Naive B cell (primary cell): ENCODE measurements around the gene ERLIN1. TPM values are rescaled to one million over a fixed set of nuclear protein-coding genes. Genes with fewer than 3 reads are reported as not detected.

ENCODE experiments used
- ATAC-seq, 2 donors: fragments of 150-1000 bp; cut with Tn5 transposase; 2 replicates each; pipeline ENCODE4 v1.10.0; 2021; ENCODE audit warnings: low read depth in 2 of 2, mild to moderate bottlenecking in 2 of 2, moderate library complexity in 2 of 2
- DNase-seq: peaks from one replicate; pipeline ENCODE4 v3.0.0; 2022
- H3K27ac Mint-ChIP-seq, 6 donors: one replicate each; pipeline ENCODE4 v1.8.0; 2020 to 2022; ENCODE audit warnings: mild to moderate bottlenecking in 6 of 6, mixed read lengths in 6 of 6, moderate library complexity in 5 of 6, inconsistent platforms in 2 of 6
- H3K27me3 Mint-ChIP-seq, 3 donors: one replicate each; pipeline ENCODE4 v1.8.0; 2021 to 2022; ENCODE audit warnings: mixed read lengths in 3 of 3, mild to moderate bottlenecking in 1 of 3
- H3K36me3 Mint-ChIP-seq, 2 donors: one replicate each; pipeline ENCODE4 v1.8.0; 2020 to 2022; ENCODE audit warnings: mixed read lengths in 2 of 2, inconsistent platforms in 1 of 2, mild to moderate bottlenecking in 1 of 2
- H3K4me1 Mint-ChIP-seq, 3 donors: one replicate each; pipeline ENCODE4 v1.8.0; 2020 to 2022; ENCODE audit warnings: mixed read lengths in 3 of 3, inconsistent platforms in 1 of 3, mild to moderate bottlenecking in 1 of 3, moderate library complexity in 1 of 3
- H3K4me3 Mint-ChIP-seq, 8 donors: one replicate each; pipeline ENCODE4 v1.8.0; 2020 to 2022; ENCODE audit warnings: mild to moderate bottlenecking in 8 of 8, mixed read lengths in 8 of 8, moderate library complexity in 8 of 8, inconsistent platforms in 2 of 8
- H3K9me3 Mint-ChIP-seq, 7 donors: one replicate each; pipeline ENCODE4 v1.8.0; 2020 to 2022; ENCODE audit warnings: mixed read lengths in 7 of 7, mild to moderate bottlenecking in 5 of 7, inconsistent platforms in 2 of 7, moderate library complexity in 1 of 7
- polyA plus RNA-seq, 6 donors: library from polyadenylated mRNA; unstranded; fragments of 300-500 nt; fragmentation: Illumina TruSeq; gene quantifications; one replicate each; pipeline ENCODE4 v1.2.3, GENCODE V29; 2021; ENCODE audit warnings: low read depth in 6 of 6

ERLIN1 gene
- polyA plus RNA-seq, 6 donors from 2014 or later, result 3.4 to 14.6 (median 9.8) TPM

DNA sequence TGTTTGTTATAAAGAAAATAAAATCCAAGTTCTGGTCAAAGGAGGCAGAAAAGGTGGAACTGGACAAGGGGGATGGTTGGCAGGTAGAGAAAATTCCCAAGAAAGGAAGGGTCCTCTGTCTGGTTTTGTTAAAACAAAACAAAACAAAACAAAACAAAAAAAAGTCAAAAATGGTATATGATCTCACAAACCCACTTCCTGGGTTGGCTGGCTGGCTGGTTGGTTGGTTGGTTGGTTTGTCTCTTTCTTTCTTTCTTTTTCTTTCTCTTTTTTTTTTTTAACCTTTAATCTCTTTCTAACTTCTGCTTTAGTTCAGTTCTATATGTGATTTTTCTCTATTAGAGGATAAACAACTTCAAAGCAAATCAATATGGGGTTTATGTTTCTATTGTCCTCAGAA is 63.0 kb downstream of the ERLIN1 start:
- no peak overlapping the region for H3K27ac Mint-ChIP-seq
- peaks cover 0 to 6% (median 0%) of the 10 kb centered on the region in 7 donors for H3K9me3 Mint-ChIP-seq
- ATAC-seq, result no peak
- peaks cover 0 to 4% of the 10 kb centered on the region in 2 donors for H3K36me3 Mint-ChIP-seq
- DNase-seq, result no peak
- peaks cover 0 to 2% (median 0%) of the 10 kb centered on the region in 3 donors for H3K4me1 Mint-ChIP-seq
- H3K27me3 Mint-ChIP-seq, result peaks cover 11 to 33% (median 17%) of the 10 kb centered on the region in 3 donors
- H3K4me3 Mint-ChIP-seq, result no peak overlapping the region

DNA sequence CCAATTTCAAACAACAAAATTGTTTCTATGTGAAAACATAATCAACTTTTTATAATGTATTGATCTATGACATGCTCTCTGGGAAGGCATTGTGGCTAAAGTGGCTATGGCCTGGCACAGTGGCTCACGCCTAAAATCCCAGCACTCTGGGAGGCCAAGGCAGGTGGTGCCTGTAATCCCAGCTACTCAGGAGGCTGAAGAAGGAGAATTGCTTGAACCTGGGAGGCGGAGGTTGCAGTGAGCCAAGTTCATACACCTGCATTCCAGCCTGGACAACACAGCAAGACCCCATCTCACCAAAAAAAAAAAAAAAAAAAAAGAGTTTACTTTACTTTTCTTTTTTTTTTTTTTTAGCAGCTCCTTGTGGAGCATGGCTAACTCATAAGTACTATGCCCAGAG is 65.3 kb downstream of the ERLIN1 start:
- H3K27me3 Mint-ChIP-seq, result peaks cover 20 to 44% (median 28%) of the 10 kb centered on the region in 3 donors
- H3K36me3 Mint-ChIP-seq, result peaks cover 0 to 4% of the 10 kb centered on the region in 2 donors
- no peak for DNase-seq
- no peak for ATAC-seq
- H3K4me1 Mint-ChIP-seq, result peaks cover 0 to 2% (median 0%) of the 10 kb centered on the region in 3 donors
- H3K4me3 Mint-ChIP-seq, result no peak overlapping the region
- peaks cover 0 to 6% (median 0%) of the 10 kb centered on the region in 7 donors for H3K9me3 Mint-ChIP-seq
- no peak overlapping the region for H3K27ac Mint-ChIP-seq

DNA sequence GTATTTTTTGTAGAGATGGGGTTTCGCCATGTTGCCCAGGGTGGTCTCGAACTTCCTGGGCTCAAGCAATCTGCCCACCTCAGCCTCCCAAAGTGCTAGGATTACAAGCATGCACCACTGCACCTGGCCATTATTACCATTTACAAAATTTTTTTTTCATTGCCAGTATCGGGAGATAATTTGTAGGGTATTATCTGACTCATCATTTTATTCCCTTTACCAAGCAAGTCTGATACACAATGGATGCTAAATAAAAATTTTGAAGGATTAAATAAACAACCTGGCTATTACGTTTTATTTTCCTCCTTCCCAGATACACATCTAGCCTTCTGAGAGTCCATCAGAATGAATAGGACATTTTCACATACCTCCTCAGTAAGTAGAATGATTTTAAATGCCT is 66.1 kb downstream of the ERLIN1 start:
- Mint-ChIP-seq H3K27me3 (peaks cover 23 to 50% (median 31%) of the 10 kb centered on the region in 3 donors), H3K36me3 (peaks cover 0 to 4% of the 10 kb centered on the region in 2 donors), H3K27ac (no peak overlapping the region), H3K4me1 (peaks cover 0 to 2% (median 0%) of the 10 kb centered on the region in 3 donors), H3K4me3 (no peak overlapping the region), H3K9me3 (peaks cover 0 to 6% (median 0%) of the 10 kb centered on the region in 7 donors)
- ATAC-seq, result no peak
- no peak for DNase-seq

DNA sequence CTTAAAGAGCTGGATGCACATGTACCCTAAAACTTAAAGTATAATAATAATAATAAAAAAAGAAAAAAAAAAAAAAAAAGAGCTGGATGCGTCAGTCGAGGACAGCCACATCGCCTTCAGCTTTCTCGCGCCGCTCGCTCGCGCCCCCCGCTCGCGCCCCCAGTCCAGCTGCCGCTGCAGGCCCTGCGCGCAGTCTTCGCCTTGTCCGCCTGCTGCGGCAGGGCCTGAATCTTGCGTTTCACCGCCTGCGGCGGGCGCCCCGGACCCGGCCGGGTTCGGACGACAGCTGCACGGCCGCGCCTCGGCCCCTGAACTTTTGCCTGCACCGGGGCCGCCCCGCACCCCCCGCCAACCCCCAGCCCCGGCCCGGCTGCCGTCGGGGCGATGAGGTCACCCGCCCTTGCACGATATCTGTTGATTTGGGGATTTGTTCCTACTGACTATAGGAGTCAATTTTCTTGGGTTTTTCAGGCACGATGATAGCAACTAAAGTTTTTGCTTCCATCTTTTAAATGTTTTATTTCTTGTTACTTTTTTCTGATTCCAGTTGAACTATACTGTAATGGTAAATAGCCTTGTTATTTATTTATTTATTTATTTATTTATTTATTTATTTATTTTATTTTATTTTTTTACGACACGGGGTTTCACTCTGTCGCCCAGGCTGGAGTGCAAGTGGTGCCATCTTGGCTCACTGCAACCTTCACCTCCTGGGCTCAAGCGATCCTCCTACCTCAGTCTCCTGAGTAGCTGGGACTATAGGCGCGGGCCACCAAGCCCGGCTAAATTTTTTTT is 70.7 kb downstream of the ERLIN1 start:
- DNase-seq (no peak), ATAC-seq (no peak)
- H3K9me3 Mint-ChIP-seq, result peaks cover 0 to 6% (median 0%) of the 10 kb centered on the region in 7 donors
- no peak overlapping the region for H3K27ac Mint-ChIP-seq
- H3K4me3 Mint-ChIP-seq, result no peak overlapping the region
- peaks cover 0 to 4% of the 10 kb centered on the region in 2 donors for H3K36me3 Mint-ChIP-seq
- H3K27me3 Mint-ChIP-seq, result peaks cover 29 to 48% (median 45%) of the 10 kb centered on the region in 3 donors
- H3K4me1 Mint-ChIP-seq, result peaks cover 0 to 2% (median 0%) of the 10 kb centered on the region in 3 donors

DNA sequence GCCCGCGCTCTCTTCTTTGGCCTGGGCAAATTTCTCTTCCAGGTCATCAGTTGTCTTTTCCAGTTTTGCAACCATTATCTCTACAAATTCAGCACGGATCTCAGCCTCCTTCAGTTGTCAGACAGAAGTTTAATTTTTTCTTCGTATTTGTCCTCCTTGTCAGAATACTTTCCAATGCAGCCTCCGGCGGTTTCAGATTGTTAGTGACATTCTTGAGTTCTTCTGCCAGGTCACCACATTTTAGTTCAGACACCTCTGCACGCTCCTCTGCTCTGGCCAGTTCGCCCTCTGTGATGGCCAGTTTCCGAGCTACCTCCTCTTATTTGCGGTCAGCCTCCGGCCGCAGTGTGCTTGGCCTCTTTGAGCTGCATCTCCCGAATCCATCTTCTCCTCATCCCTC is 71.4 kb downstream of the ERLIN1 start:
- Mint-ChIP-seq H3K36me3 (peaks cover 0 to 4% of the 10 kb centered on the region in 2 donors), H3K27ac (no peak overlapping the region), H3K4me3 (peak overlapping the region in 1 of 8 donors; percentile 69), H3K9me3 (peaks cover 0 to 6% (median 0%) of the 10 kb centered on the region in 7 donors), H3K4me1 (peaks cover 0 to 2% (median 0%) of the 10 kb centered on the region in 3 donors), H3K27me3 (peaks cover 29 to 48% (median 45%) of the 10 kb centered on the region in 3 donors)
- no peak for ATAC-seq
- no peak for DNase-seq

DNA sequence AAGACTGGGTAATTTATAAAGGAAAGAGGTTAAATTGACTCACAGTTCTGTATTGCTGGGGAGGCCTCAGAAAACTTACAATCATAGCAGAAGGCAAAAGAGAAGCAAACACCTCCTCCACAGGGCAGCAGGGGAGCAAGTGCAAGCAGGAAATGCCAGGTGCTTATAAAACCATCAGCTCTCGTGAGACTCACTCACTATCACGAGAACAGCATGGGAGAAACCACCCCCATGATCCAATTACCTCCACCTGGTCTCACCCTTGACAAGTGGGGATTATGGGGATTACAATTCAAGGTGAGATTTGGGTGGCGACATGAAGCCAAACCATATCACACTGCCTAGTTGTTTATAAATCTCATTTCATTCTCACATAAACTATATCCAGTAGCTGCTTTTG is 76.2 kb downstream of the ERLIN1 start:
- H3K4me3 Mint-ChIP-seq, result no peak overlapping the region
- H3K27ac Mint-ChIP-seq, result no peak overlapping the region

DNA sequence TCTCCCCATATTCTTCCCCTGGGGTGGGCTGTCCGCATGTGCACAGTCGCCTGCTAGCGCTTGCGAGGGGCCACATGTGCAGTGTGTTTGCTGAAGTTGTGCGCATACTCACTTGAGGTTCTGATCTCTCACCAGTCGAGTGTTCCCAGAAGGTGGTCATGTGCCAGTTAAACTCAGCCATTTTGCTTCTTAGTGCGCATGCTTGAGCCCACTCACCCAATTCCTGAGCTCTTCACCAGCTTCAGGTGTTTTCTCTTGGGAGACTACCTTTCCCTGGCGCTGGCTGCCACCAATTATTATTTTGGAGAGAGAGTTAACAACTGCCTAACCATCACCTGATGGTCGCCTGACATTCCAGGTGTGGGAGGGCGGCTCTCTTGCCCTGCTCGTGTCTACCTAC is 79.0 kb downstream of the ERLIN1 start:
- peaks cover 6 to 8% of the 10 kb centered on the region in 2 donors for H3K36me3 Mint-ChIP-seq
- H3K27ac Mint-ChIP-seq, result no peak overlapping the region
- no peak for DNase-seq
- ATAC-seq, result no peak
- H3K9me3 Mint-ChIP-seq, result peaks cover 2 to 18% (median 10%) of the 10 kb centered on the region in 7 donors
- peaks cover 14 to 47% (median 31%) of the 10 kb centered on the region in 3 donors for H3K27me3 Mint-ChIP-seq
- H3K4me1 Mint-ChIP-seq, result no peaks in the 10 kb centered on the region
- no peak overlapping the region for H3K4me3 Mint-ChIP-seq

More for the DNA sequence above, 76.2 kb downstream of the ERLIN1 start:
- ATAC-seq (no peak), DNase-seq (no peak)
- peaks cover 0 to under 1% of the 10 kb centered on the region in 2 donors for H3K36me3 Mint-ChIP-seq
- peaks cover 0 to 2% (median 0%) of the 10 kb centered on the region in 3 donors for H3K4me1 Mint-ChIP-seq
- H3K9me3 Mint-ChIP-seq, result peaks cover 0 to 6% (median 2%) of the 10 kb centered on the region in 7 donors
- H3K27me3 Mint-ChIP-seq, result peaks cover 10 to 48% (median 28%) of the 10 kb centered on the region in 3 donors

DNA sequence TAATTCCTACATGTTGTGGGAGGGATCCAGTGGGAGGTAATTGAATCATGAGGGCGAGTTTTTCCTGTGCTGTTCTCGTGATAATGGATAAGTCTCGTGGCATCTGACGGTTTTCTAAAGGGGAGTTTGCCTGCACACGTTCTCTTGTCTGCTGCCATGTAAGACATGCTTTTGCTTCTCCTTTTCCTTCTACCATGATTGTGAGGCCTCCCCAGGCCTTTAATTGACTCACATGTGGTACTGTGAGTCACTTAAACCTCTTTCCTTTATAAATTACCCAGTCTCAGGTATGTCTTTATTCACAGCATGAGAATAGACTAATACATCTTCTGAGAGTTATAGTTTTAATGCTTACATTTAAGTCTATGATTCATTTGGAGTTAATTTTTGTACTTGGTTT is 81.5 kb downstream of the ERLIN1 start:
- H3K27me3 Mint-ChIP-seq, result peaks cover 25 to 51% (median 51%) of the 10 kb centered on the region in 3 donors
- no peaks in the 10 kb centered on the region for H3K4me1 Mint-ChIP-seq
- no peak for DNase-seq
- no peak overlapping the region for H3K27ac Mint-ChIP-seq
- H3K36me3 Mint-ChIP-seq, result peaks cover 6 to 8% of the 10 kb centered on the region in 2 donors
- ATAC-seq, result no peak
- peaks cover 2 to 18% (median 10%) of the 10 kb centered on the region in 7 donors for H3K9me3 Mint-ChIP-seq
- no peak overlapping the region for H3K4me3 Mint-ChIP-seq

DNA sequence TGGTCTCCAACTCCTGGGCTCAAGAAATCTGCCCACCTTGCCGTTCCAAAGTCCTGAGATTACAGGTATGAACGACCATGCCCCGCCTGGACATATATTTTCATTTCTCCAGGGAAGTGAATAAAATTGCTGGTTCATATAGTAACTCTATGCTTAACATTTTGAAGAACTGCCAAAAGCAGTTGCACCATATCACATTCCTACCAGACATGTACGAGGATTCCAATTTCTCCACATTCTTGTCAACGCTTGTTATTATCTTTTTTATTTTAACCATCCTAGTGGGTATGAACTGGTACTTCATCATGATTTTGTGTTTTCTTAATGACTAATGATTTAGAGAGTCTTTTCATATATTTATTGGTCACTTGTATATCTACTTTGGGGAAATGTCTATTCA is 82.2 kb downstream of the ERLIN1 start:
- Mint-ChIP-seq H3K4me1 (no peaks in the 10 kb centered on the region), H3K4me3 (no peak overlapping the region), H3K27ac (no peak overlapping the region), H3K9me3 (peaks cover 2 to 18% (median 10%) of the 10 kb centered on the region in 7 donors), H3K27me3 (peaks cover 25 to 51% (median 45%) of the 10 kb centered on the region in 3 donors), H3K36me3 (peaks cover 6 to 8% of the 10 kb centered on the region in 2 donors)
- no peak for ATAC-seq
- DNase-seq, result no peak

DNA sequence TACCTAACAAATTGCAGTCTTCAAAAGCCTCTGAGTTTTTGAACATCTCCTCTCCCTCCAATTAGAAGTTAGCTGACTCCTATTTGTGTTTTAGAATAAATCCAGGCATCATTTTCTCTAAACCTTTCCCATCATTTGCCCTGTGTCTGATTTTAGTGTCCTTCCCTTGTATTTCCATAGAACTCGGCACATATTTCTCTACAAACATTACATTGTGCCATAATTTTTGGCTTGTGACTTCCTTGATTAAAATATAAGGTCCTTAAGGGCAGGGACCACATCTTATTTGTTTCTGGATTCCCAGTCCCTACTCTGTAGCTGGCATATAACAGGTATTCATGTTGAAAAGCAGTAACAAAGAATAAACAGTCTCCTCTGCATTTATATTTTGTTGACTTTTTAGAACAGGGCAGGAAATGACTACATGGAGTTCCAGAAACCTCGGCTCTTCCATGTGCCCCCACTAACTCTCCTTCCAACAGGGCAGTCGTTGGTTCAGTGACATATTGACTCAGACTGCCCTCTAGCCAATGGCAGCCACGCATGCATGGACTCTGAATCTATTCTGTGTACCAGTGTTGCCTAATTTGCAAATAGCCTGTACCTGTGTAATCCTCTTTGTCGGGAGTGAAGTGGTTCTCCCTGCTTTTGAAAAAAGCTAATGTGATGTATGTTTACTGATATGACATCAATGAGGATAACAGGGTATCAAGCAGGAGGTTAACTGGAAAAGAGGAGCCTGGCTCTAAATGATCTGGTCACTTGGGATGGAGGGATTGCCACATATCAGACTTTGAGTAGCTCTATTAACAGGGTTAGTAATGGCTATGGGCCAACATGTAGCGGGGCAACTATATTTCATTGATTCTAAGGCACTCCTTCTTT is 84.4 kb downstream of the ERLIN1 start:
- Mint-ChIP-seq H3K27me3 (peaks cover 26 to 48% (median 41%) of the 10 kb centered on the region in 3 donors), H3K27ac (no peak overlapping the region), H3K4me1 (no peaks in the 10 kb centered on the region)

DNA sequence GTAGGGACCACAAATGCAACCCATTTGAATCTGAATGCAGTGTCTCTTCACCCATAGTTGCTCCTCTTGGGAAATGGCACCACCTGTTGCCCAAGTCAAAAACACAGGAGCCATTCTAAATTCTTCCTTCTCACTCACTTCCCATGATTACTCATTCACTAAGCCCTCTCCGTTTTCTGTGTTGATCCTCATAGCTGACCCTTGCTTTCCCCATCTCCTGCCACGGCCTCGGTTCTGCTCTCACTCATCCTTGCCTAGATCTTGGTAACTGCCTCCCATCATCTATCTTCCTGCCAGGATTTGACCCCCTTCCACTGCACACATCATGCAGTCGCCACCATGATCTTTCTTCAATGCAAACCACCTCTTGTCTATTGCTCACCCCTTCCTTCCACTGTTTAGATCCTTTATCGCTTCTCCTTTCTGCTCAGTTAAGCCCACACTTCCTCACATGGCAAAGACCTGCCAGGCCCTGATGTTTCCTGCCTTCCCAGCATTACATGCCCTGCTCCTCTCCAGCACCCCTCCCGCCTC is 85.1 kb downstream of the ERLIN1 start:
- no peak overlapping the region for H3K4me3 Mint-ChIP-seq
- H3K27me3 Mint-ChIP-seq, result peaks cover 29 to 48% (median 41%) of the 10 kb centered on the region in 3 donors
- H3K9me3 Mint-ChIP-seq, result peaks cover 2 to 33% (median 13%) of the 10 kb centered on the region in 7 donors

More for the DNA sequence above, 84.4 kb downstream of the ERLIN1 start:
- Mint-ChIP-seq H3K4me3 (no peak overlapping the region), H3K36me3 (peaks cover 8 to 10% of the 10 kb centered on the region in 2 donors), H3K9me3 (peaks cover 2 to 33% (median 13%) of the 10 kb centered on the region in 7 donors)
- DNase-seq (no peak), ATAC-seq (no peak)

More for the DNA sequence above, 85.1 kb downstream of the ERLIN1 start:
- Mint-ChIP-seq H3K36me3 (peaks cover 8 to 10% of the 10 kb centered on the region in 2 donors), H3K27ac (no peak overlapping the region), H3K4me1 (no peaks in the 10 kb centered on the region)
- DNase-seq (no peak), ATAC-seq (no peak)
